HG02970 (cell line): Measurements from ENCODE around the gene MAT2B.

Experiments used
- ATAC-seq: cut with Tn5 transposase; IDR thresholded peaks from one replicate; pipeline ENCODE4 v1.9.1; 2021; ENCODE audit warnings: mild to moderate bottlenecking, moderate library complexity, moderate number of reproducible peaks; ENCODE audit not compliant: unreplicated experiment, low FRiP score

MAT2B gene

DNA sequence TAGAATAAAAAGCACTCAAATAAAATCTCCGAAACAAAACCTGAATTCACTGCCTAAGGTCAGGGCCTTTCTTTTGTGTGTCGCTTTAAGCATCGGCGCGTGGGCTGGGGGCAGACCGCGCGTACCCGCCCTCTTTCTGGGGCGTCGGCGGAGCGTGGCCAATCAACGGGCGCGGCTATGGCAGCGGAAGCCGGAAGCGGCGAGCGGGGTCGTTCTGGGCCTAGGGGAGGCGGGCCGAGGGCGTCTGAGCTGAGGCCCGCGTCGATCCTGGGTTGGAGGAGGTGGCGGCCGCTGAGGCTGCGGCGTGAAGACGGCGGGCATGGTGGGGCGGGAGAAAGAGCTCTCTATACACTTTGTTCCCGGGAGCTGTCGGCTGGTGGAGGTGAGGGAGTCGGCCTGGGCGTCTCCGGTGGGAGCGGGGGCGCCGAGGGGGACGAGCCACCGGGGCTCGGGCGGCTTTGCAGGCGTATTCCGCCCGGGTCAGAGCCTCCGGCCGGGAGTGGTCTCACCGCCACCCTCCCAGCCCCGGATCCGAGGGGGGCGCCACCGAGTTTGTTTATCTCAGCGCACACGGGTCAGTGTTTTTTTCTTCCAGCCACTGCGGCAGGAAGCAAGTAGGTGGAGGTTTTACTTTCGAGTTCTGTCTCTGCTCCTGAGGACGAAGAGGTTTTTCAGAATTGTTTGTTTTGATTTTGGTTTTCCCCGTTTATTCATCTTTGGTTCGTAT is at the start of gene MAT2B:
TSS of gene MAT2B (plus strand) at position 252 of the 727 bp plus-strand sequence. CDS start at position 320, 68 bp downstream.
- ATAC-seq = peak; percentile 94

DNA sequence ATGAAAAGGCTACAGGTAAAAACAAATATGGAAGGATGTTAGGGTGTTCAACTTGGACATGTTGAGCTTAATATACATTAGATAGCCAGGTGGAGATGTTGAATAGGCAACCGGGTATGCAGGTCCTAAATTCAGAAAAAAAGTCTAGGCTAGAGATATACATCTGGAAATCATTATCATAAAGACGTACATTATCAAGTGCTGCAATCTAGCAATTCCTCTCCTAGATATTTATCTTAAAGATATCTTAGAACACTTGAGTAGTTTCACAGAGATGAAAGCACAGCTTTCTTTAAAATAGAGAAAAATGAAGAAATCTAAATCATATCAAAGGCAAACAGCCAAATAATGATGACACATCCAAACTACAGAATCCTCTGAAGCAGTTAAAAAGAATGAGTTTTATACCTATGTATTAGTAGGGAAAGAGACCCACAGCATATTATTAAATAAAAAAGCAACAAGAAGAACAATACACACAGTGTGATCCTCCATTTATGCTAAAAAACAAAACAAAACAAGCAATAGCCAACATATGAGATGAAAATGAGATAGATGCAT is 49.3 kb upstream of the MAT2B start:
- ATAC-seq = no peak

GRCh38 chr5:163456840-163457239 is 48.6 kb upstream of the MAT2B start:
- no peak for ATAC-seq

DNA sequence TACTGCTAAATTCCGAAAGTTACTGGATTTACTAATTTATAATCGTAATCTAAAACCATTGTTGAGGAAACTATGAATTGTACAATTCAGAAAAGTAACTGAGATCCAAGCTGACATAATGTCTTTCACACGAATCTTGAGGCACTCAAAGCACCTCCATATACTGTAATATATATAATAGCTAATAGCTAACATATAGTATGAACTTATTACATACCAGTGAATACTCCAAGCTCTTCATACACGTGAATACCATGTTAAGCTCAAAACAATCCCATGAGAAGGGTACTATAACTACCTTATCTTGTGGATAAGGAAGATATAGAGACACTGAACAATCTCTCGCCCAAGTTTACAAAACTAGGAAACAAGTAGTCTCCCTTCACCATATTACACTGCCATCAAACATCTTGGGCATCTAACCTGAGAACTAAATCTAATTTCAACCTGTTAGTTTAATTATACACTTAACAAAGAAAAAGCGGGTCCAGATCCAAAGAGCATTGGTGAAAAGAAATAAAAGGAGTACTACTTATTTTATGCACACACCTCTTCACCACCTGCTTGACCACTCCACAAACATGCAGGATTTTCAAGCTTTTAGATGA is 46.5 kb upstream of the MAT2B start:
- ATAC-seq = no peak

DNA sequence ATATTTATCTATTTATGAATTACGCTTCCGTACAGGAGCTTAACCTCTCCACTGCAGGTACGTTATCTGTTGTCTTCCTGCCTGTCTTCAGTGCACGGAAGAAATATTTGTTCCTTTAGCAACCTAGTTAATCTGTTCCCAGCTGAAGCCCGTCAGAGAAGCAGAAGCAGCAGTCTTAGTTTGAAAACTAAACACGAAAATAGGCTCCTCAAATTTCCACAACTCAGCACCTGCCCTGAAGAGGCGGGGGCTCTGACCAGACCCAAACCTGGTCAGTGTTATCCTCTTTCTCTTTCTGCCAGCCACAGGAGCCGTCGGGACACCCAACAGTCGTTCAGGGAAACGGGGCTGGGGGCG is 46.0 kb upstream of the MAT2B start:
- peak; percentile 6 for ATAC-seq

GRCh38 chr5:163459819-163460561 is 45.4 kb upstream of the MAT2B start, which contains the start of gene NUDCD2:
NUDCD2 (minus strand) TSS chr5:163460102; CDS start chr5:163460050, 52 bp downstream.
- ATAC-seq = peak; percentile 87

DNA sequence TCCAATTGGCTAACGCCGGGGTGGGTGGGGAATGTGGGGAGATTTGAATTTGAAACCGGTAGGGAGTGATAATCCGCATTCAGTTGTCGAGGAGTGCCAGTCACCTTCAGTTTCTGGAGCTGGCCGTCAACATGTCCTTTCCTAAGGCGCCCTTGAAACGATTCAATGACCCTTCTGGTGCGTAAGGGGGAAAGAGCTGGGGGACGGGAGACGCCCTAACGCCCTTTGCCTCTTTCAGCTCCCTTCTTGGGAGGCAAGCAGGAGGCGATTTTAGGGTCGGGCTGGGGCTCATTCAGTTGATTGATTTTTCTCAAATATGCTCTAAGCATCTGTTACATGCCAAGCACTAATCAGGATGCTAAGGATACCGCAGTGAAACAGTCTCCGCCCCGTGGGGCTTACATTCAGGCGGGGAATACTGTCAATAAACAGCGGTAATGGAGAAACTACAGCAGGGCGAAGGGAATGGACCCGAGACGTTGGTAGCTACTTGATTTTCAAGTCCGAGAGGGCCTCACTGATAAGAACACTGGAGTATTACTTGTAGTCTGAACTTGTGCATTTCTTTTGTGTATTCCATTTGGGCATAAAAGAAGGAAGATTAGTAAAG is 44.8 kb upstream of the MAT2B start, which contains the start of gene HMMR:
TSS of gene HMMR (plus strand) at position 71 of the 610 bp plus-strand sequence. CDS start at position 132, 61 bp downstream.
- ATAC-seq = no peak

GRCh38 chr5:163463063-163463435 is 42.4 kb upstream of the MAT2B start:
- no peak for ATAC-seq

- ATAC-seq = no peak
These were observed 37.7 kb upstream of the MAT2B start for GRCh38 chr5:163467682-163468081.

DNA sequence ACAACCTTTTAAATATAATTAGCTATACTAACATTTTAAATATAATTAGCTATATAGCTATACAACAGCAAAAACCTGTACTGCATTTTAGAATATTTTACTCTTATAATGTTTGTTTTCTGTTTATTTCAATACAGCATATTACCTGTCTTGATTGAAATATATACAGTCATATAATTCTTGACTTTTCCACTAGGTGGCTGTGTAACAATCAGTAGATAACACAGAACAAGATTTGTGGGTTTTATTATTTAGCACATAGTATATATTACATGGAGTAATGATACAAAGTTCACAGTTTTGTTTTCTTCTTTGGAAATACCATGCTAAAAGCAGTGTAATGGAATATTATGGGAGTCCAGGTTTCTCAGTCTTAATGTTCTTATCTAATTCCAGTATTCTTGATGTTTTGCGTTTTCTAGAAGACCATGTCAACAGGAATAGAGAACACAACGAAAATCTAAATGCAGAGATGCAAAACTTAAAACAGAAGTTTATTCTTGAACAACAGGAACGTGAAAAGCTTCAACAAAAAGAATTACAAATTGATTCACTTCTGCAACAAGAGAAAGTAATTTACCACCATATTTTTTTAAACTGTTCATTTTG is 31.7 kb upstream of the MAT2B start:
- no peak for ATAC-seq

DNA sequence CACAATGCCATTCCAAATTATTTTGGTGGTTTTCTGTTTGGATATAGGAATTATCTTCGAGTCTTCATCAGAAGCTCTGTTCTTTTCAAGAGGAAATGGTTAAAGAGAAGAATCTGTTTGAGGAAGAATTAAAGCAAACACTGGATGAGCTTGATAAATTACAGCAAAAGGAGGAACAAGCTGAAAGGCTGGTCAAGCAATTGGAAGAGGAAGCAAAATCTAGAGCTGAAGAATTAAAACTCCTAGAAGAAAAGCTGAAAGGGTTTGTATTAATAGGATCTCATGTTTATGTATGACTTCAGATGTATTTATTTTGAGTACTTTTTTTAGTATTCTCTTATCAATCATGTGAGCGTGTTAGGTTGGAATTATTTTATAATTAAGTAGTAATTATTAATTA is 30.0 kb upstream of the MAT2B start:
- no peak for ATAC-seq

DNA sequence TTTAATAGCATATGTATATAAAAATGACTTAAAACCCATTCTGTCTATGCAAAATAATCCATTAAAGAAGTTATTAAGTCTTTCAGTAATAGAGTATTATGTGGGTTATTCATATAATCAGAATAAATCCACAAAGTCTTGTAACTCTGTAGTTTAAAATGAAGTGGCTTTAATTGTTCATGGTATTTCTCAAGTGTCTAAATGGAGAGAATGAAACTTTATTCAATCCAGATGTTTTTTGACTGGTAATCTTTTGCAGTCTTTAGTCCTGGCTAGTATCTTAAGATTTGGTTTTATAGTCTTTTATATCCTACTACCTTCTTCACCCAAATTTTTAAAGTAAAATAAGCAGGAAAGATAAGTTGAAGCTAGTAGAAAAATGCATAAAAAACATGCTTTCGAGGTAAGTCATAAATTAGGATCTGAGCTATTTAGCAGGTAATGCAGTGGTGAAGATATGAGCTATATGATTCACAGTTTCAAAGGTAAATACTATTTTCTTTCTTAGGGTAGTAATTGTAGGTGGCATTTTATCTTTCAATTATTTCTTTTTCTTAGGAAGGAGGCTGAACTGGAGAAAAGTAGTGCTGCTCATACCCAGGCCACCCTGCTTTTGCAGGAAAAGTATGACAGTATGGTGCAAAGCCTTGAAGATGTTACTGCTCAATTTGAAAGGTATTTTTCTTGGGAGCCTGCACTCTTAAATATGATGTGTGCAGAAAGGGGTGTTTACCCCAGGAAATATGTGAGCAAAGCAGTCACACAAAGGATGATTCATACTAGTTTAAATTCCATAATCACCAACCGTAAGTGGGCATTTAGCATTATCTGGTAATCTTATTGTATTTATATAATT is 27.1 kb upstream of the MAT2B start:
- ATAC-seq = no peak

- no peak for ATAC-seq
These were observed 26.5 kb upstream of the MAT2B start for GRCh38 chr5:163478982-163479271.

DNA sequence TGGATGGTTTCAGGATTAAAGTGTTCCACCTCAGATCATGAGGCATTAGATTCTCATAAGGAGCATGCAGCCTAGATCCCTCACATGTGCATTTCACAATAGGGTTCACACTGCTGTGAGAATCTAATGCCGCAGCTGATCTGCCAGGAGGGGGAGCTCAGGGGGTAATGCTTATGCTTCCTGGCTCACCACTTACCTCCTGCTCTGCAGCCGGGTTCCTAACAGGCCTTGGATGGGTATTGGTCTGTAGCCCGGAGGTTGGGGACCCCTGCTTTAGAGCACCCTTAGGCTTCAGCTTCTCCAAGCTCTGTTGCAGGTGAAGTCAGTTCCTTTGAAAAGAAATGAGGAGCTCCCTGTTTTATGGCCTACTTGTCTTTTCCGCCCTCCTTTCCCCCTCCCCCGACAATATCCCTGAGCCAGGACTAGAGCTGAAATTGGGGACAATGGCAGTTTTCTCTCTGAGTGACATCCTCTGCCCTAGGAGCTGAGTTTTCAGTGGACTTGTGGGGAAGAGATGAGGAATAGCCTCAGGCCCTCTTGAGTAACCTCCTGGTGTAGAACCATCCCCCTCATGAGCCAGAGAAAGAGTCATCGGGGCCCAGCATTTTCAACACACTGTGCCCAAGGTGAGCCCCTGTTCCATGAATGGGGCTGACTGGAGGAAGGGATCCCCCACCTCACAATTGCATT is 16.2 kb upstream of the MAT2B start:
- ATAC-seq = no peak

- no peak for ATAC-seq
These were observed 15.7 kb upstream of the MAT2B start for GRCh38 chr5:163489745-163490075.

- no peak for ATAC-seq
These were observed 9.1 kb upstream of the MAT2B start for GRCh38 chr5:163496286-163496685.

- ATAC-seq = no peak
These were observed 8.1 kb upstream of the MAT2B start for GRCh38 chr5:163497315-163497714.

- no peak for ATAC-seq
These were observed 6.5 kb upstream of the MAT2B start for GRCh38 chr5:163498886-163499285.

DNA sequence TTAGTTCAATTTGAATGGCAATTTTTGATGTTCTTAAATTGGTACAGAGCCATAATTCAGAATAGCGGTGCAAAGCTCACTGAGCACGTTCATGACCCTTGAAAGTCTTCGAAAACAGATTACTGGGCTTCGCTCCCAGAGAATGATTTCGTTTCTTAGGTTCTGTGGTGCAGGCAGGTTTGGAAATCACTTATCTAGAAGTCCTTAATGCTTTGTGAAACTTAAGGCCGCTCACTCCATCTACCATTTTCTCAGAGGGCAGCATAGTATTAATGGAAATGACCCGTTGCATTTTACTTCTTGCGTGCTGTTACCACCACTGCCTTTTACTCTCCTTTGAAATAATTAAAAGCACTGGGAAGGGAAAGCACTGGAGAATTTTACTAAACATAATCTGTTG is 2.9 kb upstream of the MAT2B start:
- ATAC-seq = no peak
